HG02973 (cell line): ENCODE measurements around the gene CAMK1D.
"Not testable (repeated sequence)": the region's sequence is repeated elsewhere in the genome, so short reads cannot be mapped to it uniquely, and the experiment has no call there.

ENCODE experiments used
- ATAC-seq: cut with Tn5 transposase; IDR thresholded peaks from one replicate; pipeline ENCODE4 v1.9.1; 2021; ENCODE audit warnings: moderate library complexity; ENCODE audit not compliant: unreplicated experiment

The CAMK1D gene

GRCh38 chr10:12423896-12424295 lies 74.5 kb downstream of the CAMK1D start:
- no peak for ATAC-seq

GRCh38 chr10:12427276-12427675 lies 77.9 kb downstream of the CAMK1D start:
- ATAC-seq, result no peak

GRCh38 chr10:12428447-12429135 lies 79.2 kb downstream of the CAMK1D start:
- no peak for ATAC-seq

GRCh38 chr10:12430406-12430982 lies 81.1 kb downstream of the CAMK1D start:
- no peak for ATAC-seq

- ATAC-seq, result no peak
These were observed 82.1 kb downstream of the CAMK1D start for GRCh38 chr10:12431151-12432101.

GRCh38 chr10:12432402-12433189 lies 83.2 kb downstream of the CAMK1D start:
- no peak for ATAC-seq

GRCh38 chr10:12434277-12434676 lies 84.9 kb downstream of the CAMK1D start:
- ATAC-seq, result no peak

GRCh38 chr10:12434677-12435076 lies 85.3 kb downstream of the CAMK1D start:
- ATAC-seq, result not testable (repeated sequence)

- no peak for ATAC-seq
These were observed 86.0 kb downstream of the CAMK1D start for GRCh38 chr10:12435348-12435747.

GRCh38 chr10:12438919-12439692 lies 89.8 kb downstream of the CAMK1D start:
- ATAC-seq, result no peak

GRCh38 chr10:12439767-12440166 lies 90.4 kb downstream of the CAMK1D start:
- ATAC-seq, result not testable (repeated sequence)

- no peak for ATAC-seq
These were observed 93.7 kb downstream of the CAMK1D start for GRCh38 chr10:12443026-12443425.

GRCh38 chr10:12444981-12445700 lies 95.8 kb downstream of the CAMK1D start:
- ATAC-seq, result no peak

GRCh38 chr10:12445701-12446334 lies 96.5 kb downstream of the CAMK1D start:
- ATAC-seq, result no peak

- no peak for ATAC-seq
These were observed 99.0 kb downstream of the CAMK1D start for GRCh38 chr10:12448340-12448728.

GRCh38 chr10:12448729-12449391 lies 99.5 kb downstream of the CAMK1D start:
- ATAC-seq, result peak; percentile 86

- ATAC-seq, result no peak
These were observed 106.0 kb downstream of the CAMK1D start for GRCh38 chr10:12455318-12455717.

- no peak for ATAC-seq
These were observed 106.4 kb downstream of the CAMK1D start for GRCh38 chr10:12455766-12456165.
